ENCODE results near the gene IFNA6.
"Not testable (repeated sequence)": the region's sequence is repeated elsewhere in the genome, so short reads cannot be mapped to it uniquely, and the experiment has no call there.

The IFNA6 gene

GRCh38 chr9:21350787-21351186 is at the start of gene IFNA6:
Gene IFNA6, minus strand, starts transcription at chr9:21350887. Its CDS starts 0 bp downstream, at chr9:21350887.
- DNase-seq (ENCODE audit: low read depth in 2 of 3, low spot score in 2 of 3) = no peak

- DNase-seq (ENCODE audit: low read depth in 2 of 3, low spot score in 2 of 3) = no peak
Measured at GRCh38 chr9:21399956-21400355, 49.3 kb upstream of the IFNA6 start.

- no peak for DNase-seq (ENCODE audit: low read depth in 2 of 3, low spot score in 2 of 3)
Measured at GRCh38 chr9:21398955-21399489, 48.3 kb upstream of the IFNA6 start.

GRCh38 chr9:21395778-21396717 is 45.4 kb upstream of the IFNA6 start:
- peak in 2 of 3 experiments; percentile 28 to 32 for DNase-seq (ENCODE audit: low read depth in 2 of 3, low spot score in 2 of 3)

- DNase-seq (ENCODE audit: low read depth in 2 of 3, low spot score in 2 of 3) = no peak
Measured at GRCh38 chr9:21392270-21392669, 41.6 kb upstream of the IFNA6 start.

GRCh38 chr9:21385131-21385670 is 34.5 kb upstream of the IFNA6 start, which contains the start of gene IFNA2:
Gene IFNA2, minus strand, starts transcription at chr9:21385398. Its CDS starts 69 bp downstream, at chr9:21385329.
- DNase-seq (ENCODE audit: low read depth in 2 of 3, low spot score in 2 of 3) = no peak

GRCh38 chr9:21383627-21384026 is 32.9 kb upstream of the IFNA6 start:
- no peak for DNase-seq (ENCODE audit: low read depth in 2 of 3, low spot score in 2 of 3)

- no peak for DNase-seq (ENCODE audit: low read depth in 2 of 3, low spot score in 2 of 3)
Measured at GRCh38 chr9:21381448-21382339, 31.0 kb upstream of the IFNA6 start.

GRCh38 chr9:21371467-21371866 is 20.8 kb upstream of the IFNA6 start:
- DNase-seq (ENCODE audit: low read depth in 2 of 3, low spot score in 2 of 3) = not testable (repeated sequence)

GRCh38 chr9:21367957-21368356 is 17.3 kb upstream of the IFNA6 start, which contains the start of gene IFNA13:
Gene IFNA13, minus strand, starts transcription at chr9:21368057. Its CDS starts 47 bp downstream, at chr9:21368010.
- DNase-seq (ENCODE audit: low read depth in 2 of 3, low spot score in 2 of 3) = no peak

- DNase-seq (ENCODE audit: low read depth in 2 of 3, low spot score in 2 of 3) = not testable (repeated sequence)
Measured at GRCh38 chr9:21367169-21367568, 16.5 kb upstream of the IFNA6 start.

- DNase-seq (ENCODE audit: low read depth in 2 of 3, low spot score in 2 of 3) = no peak
Measured at GRCh38 chr9:21362287-21362686, 11.6 kb upstream of the IFNA6 start.

- no peak for DNase-seq (ENCODE audit: low read depth in 2 of 3, low spot score in 2 of 3)
Measured at GRCh38 chr9:21357479-21358460, 7.1 kb upstream of the IFNA6 start.

- no peak for DNase-seq (ENCODE audit: low read depth in 2 of 3, low spot score in 2 of 3)
Measured at GRCh38 chr9:21348430-21348970, 2.2 kb downstream of the IFNA6 start.

GRCh38 chr9:21340735-21341134 is 10.0 kb downstream of the IFNA6 start:
- DNase-seq (ENCODE audit: low read depth in 2 of 3, low spot score in 2 of 3) = no peak

- no peak for DNase-seq (ENCODE audit: low read depth in 2 of 3, low spot score in 2 of 3)
Measured at GRCh38 chr9:21336457-21336856, 14.2 kb downstream of the IFNA6 start.

GRCh38 chr9:21334701-21335632 is 15.7 kb downstream of the IFNA6 start, which contains the start of gene KLHL9:
Gene KLHL9, minus strand, starts transcription at chr9:21335404. Its CDS starts 545 bp downstream, at chr9:21334859.
- DNase-seq (ENCODE audit: low read depth in 2 of 3, low spot score in 2 of 3) = peak; percentile 59 to 68 (median 65)

- no peak for DNase-seq (ENCODE audit: low read depth in 2 of 3, low spot score in 2 of 3)
Measured at GRCh38 chr9:21333226-21333625, 17.5 kb downstream of the IFNA6 start.

Data from activated CD8-positive, alpha-beta memory T cell treated with anti-CD3 and anti-CD28 coated beads for 48 hours (primary cell).